ENCODE results near the gene UBXN2A.
"Not testable (repeated sequence)": the region's sequence is repeated elsewhere in the genome, so short reads cannot be mapped to it uniquely, and the experiment has no call there.

UBXN2A gene

DNA sequence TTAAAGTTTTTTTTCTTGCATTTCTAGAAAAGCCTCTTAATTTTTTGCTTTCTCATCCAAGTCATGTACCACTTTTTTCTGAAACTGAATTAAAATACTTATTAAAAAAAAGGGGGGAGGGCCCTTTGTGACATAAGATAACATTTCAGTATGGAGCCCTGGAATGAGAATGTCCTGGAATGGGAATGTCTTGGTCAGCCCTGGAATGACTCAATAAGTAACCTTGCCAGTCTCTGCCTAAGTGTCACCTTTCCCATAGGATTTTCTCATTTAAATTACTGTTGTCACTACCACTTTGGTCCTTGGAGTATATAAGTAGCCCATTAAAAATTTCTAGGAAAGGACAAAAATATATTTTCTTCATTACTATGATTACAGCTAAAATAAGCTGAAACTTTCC lies 4.7 kb downstream of the UBXN2A start:
- no peak overlapping the region for H3K9ac ChIP-seq (ENCODE audit: low read depth, low read length)
- no peaks in the 10 kb centered on the region; the same call in none of the 2 replicates for H3K4me1 ChIP-seq (ENCODE audit: insufficient read depth, low read length)
- H3K9me3 ChIP-seq (ENCODE audit: insufficient read depth, low read depth, low read length), result no peaks in the 10 kb centered on the region
- no peak overlapping the region for H3K4me3 ChIP-seq (ENCODE audit: low read length)
- no peaks in the 10 kb centered on the region; the same call in 1 of the 2 replicates for H3K27me3 ChIP-seq (ENCODE audit: insufficient read depth, low read length)
- H3K27ac ChIP-seq (ENCODE audit: low read length), result no peak overlapping the region
- H3K36me3 ChIP-seq (ENCODE audit: insufficient read depth, low read depth, low read length), result no peaks in the 10 kb centered on the region

- Histone ChIP-seq H3K4me1 (ENCODE audit: insufficient read depth, low read length) (no peaks in the 10 kb centered on the region), H3K4me3 (ENCODE audit: low read length) (no peak overlapping the region), H3K9ac (ENCODE audit: low read depth, low read length) (no peak overlapping the region), H3K27ac (ENCODE audit: low read length) (no peak overlapping the region), H3K9me3 (ENCODE audit: insufficient read depth, low read depth, low read length) (no peaks in the 10 kb centered on the region), H3K27me3 (ENCODE audit: insufficient read depth, low read length) (no peaks in the 10 kb centered on the region), H3K36me3 (ENCODE audit: insufficient read depth, low read depth, low read length) (no peaks in the 10 kb centered on the region)
Measured at GRCh38 chr2:23947350-23947749, 7.1 kb downstream of the UBXN2A start.

DNA sequence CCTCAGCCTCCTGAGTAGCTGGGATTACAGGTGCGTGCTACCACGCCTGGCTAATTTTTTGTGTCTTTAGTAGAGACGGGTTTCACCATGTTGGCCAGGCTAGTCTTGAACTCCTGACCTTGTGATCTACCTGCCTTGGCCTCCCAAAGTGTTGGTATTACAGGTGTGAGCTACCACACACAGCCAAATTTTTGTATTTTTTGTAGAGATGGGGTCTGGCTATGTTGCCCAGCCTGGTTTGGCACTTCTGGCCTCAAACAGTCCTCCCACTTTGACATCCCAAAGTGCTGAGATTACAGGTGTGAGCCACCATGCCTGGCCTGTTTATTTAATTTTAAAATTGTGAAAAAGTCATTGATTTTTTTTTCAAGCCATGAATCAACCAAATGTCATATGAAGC lies 12.3 kb downstream of the UBXN2A start:
- not testable (repeated sequence) for H3K27me3 ChIP-seq (ENCODE audit: insufficient read depth, low read length); H3K9me3 ChIP-seq (ENCODE audit: insufficient read depth, low read depth, low read length); H3K4me3 ChIP-seq (ENCODE audit: low read length); H3K4me1 ChIP-seq (ENCODE audit: insufficient read depth, low read length); H3K9ac ChIP-seq (ENCODE audit: low read depth, low read length); H3K36me3 ChIP-seq (ENCODE audit: insufficient read depth, low read depth, low read length); H3K27ac ChIP-seq (ENCODE audit: low read length)

- Histone ChIP-seq H3K4me1 (ENCODE audit: insufficient read depth, low read length) (no peaks in the 10 kb centered on the region), H3K27ac (ENCODE audit: low read length) (no peak overlapping the region)
Measured at GRCh38 chr2:23953625-23954024, 13.4 kb downstream of the UBXN2A start.

DNA sequence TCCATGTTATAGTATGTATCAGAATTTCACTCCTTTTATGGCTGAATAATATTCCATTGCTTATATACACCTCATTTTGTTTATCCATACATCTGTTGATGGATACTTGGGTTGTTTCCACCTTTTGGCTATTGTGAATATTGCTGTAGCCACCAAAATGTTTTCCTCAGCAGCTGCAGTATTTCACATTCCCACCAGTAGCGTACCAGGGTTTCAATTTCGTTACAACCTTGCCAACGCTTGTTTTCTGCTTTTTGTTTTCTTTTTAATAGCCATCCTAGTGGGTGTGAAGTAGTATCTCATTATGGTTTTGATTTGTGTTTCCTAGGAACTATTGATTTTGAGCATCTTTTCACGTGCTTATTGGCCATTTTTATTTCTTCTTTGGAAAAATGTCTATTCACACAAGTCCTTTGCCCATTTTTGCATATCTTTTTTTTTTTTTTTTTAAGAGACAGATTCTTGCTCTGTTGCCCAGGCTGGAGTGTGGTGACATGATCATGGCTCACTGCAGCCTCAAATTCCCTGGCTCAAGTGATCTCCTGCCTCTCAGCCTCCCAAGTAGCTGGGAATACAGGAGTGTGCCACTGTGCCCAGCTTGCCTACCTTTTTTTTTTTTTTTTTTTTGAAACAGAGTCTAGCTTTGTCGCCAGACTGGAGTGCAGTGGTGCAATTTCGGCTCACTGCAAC lies 14.2 kb downstream of the UBXN2A start:
- Histone ChIP-seq H3K4me1 (ENCODE audit: insufficient read depth, low read length) (no peaks in the 10 kb centered on the region), H3K4me3 (ENCODE audit: low read length) (no peak overlapping the region), H3K36me3 (ENCODE audit: insufficient read depth, low read depth, low read length) (peaks cover 6% of the 10 kb centered on the region; the same call in 1 of the 2 replicates), H3K27ac (ENCODE audit: low read length) (no peak overlapping the region), H3K9me3 (ENCODE audit: insufficient read depth, low read depth, low read length) (no peaks in the 10 kb centered on the region), H3K9ac (ENCODE audit: low read depth, low read length) (no peak overlapping the region), H3K27me3 (ENCODE audit: insufficient read depth, low read length) (no peaks in the 10 kb centered on the region)

More at GRCh38 chr2:23953625-23954024, 13.4 kb downstream of the UBXN2A start:
- H3K36me3 ChIP-seq (ENCODE audit: insufficient read depth, low read depth, low read length), result peaks cover 2% of the 10 kb centered on the region; the same call in 1 of the 2 replicates
- H3K9me3 ChIP-seq (ENCODE audit: insufficient read depth, low read depth, low read length), result no peaks in the 10 kb centered on the region
- H3K27me3 ChIP-seq (ENCODE audit: insufficient read depth, low read length), result no peaks in the 10 kb centered on the region
- no peak overlapping the region for H3K4me3 ChIP-seq (ENCODE audit: low read length)
- H3K9ac ChIP-seq (ENCODE audit: low read depth, low read length), result no peak overlapping the region

DNA sequence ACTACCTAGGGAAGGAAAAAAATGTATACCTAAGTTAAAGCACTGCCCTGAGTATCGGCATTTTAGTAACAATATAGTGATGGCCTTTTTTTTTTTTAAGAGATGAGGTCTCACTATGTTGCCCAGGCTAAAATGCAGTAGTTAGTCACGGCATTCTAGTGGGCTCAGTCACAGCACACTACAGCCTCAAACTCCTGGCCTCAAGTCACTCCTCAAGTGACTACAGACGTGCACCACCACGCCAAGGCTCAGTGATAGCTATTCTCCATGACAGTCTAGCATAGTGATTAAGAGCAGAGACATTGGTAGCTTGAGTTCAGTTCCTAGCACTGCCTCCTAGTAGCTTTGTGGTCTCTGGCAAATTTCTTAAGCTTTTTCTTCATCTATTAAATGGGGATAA lies 27.6 kb downstream of the UBXN2A start:
- Histone ChIP-seq H3K4me1 (ENCODE audit: insufficient read depth, low read length) (no peaks in the 10 kb centered on the region), H3K36me3 (ENCODE audit: insufficient read depth, low read depth, low read length) (peaks cover 11% of the 10 kb centered on the region; the same call in 1 of the 2 replicates), H3K9ac (ENCODE audit: low read depth, low read length) (no peak overlapping the region), H3K27me3 (ENCODE audit: insufficient read depth, low read length) (no peaks in the 10 kb centered on the region), H3K9me3 (ENCODE audit: insufficient read depth, low read depth, low read length) (no peaks in the 10 kb centered on the region), H3K4me3 (ENCODE audit: low read length) (no peak overlapping the region), H3K27ac (ENCODE audit: low read length) (no peak overlapping the region)

DNA sequence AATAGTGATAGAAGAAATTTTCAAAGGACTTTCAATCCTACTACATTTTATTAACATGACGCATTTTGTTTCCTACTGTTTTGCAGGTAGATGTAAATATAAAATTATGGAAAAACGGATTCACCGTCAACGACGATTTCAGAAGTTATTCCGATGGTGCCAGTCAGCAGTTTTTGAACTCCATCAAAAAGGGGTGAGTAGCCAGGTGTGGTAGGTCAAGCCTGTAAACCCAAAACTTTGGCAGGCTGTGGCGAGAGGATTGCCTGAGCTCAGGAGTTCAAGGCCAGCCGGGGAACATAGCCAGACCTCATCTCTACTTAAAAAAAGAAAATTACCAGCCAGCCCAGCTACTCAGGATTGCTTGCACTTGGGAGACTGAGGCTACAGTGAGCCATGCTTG lies 36.6 kb downstream of the UBXN2A start:
- Histone ChIP-seq H3K27me3 (ENCODE audit: insufficient read depth, low read length) (no peaks in the 10 kb centered on the region), H3K4me3 (ENCODE audit: low read length) (no peak overlapping the region), H3K9ac (ENCODE audit: low read depth, low read length) (no peak overlapping the region), H3K36me3 (ENCODE audit: insufficient read depth, low read depth, low read length) (peaks cover 32% of the 10 kb centered on the region), H3K27ac (ENCODE audit: low read length) (no peak overlapping the region), H3K9me3 (ENCODE audit: insufficient read depth, low read depth, low read length) (no peaks in the 10 kb centered on the region), H3K4me1 (ENCODE audit: insufficient read depth, low read length) (no peaks in the 10 kb centered on the region)

- no peak overlapping the region for H3K27ac ChIP-seq (ENCODE audit: low read length)
- no peak overlapping the region for H3K9ac ChIP-seq (ENCODE audit: low read depth, low read length)
Measured at GRCh38 chr2:23988371-23988770, 48.1 kb downstream of the UBXN2A start.

DNA sequence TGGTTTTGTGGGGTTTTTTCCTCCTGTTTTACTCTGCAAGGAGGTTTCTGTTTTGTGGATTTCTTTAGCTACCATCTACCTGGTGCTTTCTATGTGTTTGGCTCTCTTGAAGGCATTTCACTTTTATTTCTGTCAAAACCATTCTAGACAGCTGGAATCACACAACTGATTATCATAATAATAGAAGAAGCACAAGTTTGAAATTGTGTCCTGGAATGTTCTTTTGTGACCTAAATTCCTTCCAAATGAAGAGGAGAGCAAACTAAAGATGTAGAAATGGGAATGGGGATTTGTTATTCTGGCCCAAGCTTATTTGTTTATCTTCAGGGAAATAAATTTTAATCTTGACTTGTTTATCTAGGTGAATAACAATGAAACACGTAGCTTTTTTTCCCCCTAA lies 52.7 kb downstream of the UBXN2A start:
- H3K27ac ChIP-seq (ENCODE audit: low read length), result no peak overlapping the region
- peak overlapping the region; percentile 24; the same call in 1 of the 2 replicates for H3K4me3 ChIP-seq (ENCODE audit: low read length)
- H3K27me3 ChIP-seq (ENCODE audit: insufficient read depth, low read length), result no peaks in the 10 kb centered on the region
- H3K9me3 ChIP-seq (ENCODE audit: insufficient read depth, low read depth, low read length), result no peaks in the 10 kb centered on the region
- H3K36me3 ChIP-seq (ENCODE audit: insufficient read depth, low read depth, low read length), result no peaks in the 10 kb centered on the region
- H3K9ac ChIP-seq (ENCODE audit: low read depth, low read length), result peak overlapping the region; percentile 0; the same call in 1 of the 2 replicates
- peaks cover 13% of the 10 kb centered on the region; the same call in 1 of the 2 replicates for H3K4me1 ChIP-seq (ENCODE audit: insufficient read depth, low read length)

More at GRCh38 chr2:23988371-23988770, 48.1 kb downstream of the UBXN2A start:
- H3K27me3 ChIP-seq (ENCODE audit: insufficient read depth, low read length), result no peaks in the 10 kb centered on the region
- H3K4me1 ChIP-seq (ENCODE audit: insufficient read depth, low read length), result peaks cover 8% of the 10 kb centered on the region; the same call in 1 of the 2 replicates
- H3K9me3 ChIP-seq (ENCODE audit: insufficient read depth, low read depth, low read length), result no peaks in the 10 kb centered on the region
- H3K36me3 ChIP-seq (ENCODE audit: insufficient read depth, low read depth, low read length), result peaks cover 19% of the 10 kb centered on the region; the same call in 1 of the 2 replicates
- no peak overlapping the region for H3K4me3 ChIP-seq (ENCODE audit: low read length)

DNA sequence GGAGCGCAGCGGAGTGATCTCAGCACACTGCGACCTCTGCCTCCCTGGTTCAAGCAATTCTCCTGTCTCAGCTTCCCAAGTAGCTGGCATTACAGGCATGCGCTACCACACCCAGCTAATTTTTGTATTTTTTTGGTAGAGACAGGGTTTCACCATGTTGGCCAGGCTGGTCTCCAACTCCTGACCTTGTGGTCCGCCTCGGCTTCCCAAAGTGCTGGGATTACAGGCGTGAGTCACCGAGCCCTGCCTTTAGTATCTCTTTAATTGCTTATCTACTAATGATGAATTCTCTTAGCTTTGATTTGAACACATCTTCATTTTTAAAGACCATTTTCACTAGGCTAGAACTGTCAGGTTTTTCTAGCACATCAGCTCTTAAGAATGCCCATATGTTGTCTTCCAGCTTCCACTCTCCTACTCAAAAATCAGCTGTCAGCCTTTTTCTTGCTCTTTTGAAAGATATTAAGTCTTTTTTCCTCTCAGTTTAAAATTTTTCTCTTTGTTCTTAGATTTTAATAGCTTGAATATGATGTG lies 53.5 kb downstream of the UBXN2A start:
- Histone ChIP-seq H3K4me1 (ENCODE audit: insufficient read depth, low read length) (peaks cover 13% of the 10 kb centered on the region; the same call in 1 of the 2 replicates), H3K4me3 (ENCODE audit: low read length) (no peak overlapping the region), H3K9ac (ENCODE audit: low read depth, low read length) (no peak overlapping the region), H3K27ac (ENCODE audit: low read length) (no peak overlapping the region), H3K27me3 (ENCODE audit: insufficient read depth, low read length) (no peaks in the 10 kb centered on the region), H3K36me3 (ENCODE audit: insufficient read depth, low read depth, low read length) (no peaks in the 10 kb centered on the region), H3K9me3 (ENCODE audit: insufficient read depth, low read depth, low read length) (no peaks in the 10 kb centered on the region)

DNA sequence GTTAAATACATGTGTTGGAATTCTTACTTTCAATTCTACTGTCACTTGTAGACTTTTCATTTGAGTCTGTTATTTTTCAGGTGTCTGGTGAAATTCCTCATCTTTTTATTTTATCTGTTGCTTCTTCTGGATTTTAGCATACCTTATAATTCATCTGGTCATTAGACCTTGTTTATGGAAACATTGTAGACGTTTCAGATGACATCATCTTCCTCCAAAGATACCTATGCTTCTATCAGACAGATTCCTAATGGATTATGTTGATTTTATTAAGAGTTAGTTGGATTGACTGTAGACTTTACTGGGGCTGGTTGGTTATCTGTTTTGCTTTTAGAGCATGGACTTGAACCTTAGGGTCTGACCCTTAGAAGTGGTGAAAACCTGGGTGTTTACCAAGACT lies 54.3 kb downstream of the UBXN2A start:
- Histone ChIP-seq H3K9ac (ENCODE audit: low read depth, low read length) (no peak overlapping the region), H3K27ac (ENCODE audit: low read length) (no peak overlapping the region), H3K9me3 (ENCODE audit: insufficient read depth, low read depth, low read length) (no peaks in the 10 kb centered on the region), H3K4me1 (ENCODE audit: insufficient read depth, low read length) (peaks cover 13% of the 10 kb centered on the region; the same call in 1 of the 2 replicates), H3K27me3 (ENCODE audit: insufficient read depth, low read length) (no peaks in the 10 kb centered on the region), H3K36me3 (ENCODE audit: insufficient read depth, low read depth, low read length) (peaks cover under 1% of the 10 kb centered on the region; the same call in 1 of the 2 replicates), H3K4me3 (ENCODE audit: low read length) (no peak overlapping the region)

GRCh38 chr2:24007693-24008092 lies 67.4 kb downstream of the UBXN2A start:
- Histone ChIP-seq H3K36me3 (ENCODE audit: insufficient read depth, low read depth, low read length) (no peaks in the 10 kb centered on the region), H3K9ac (ENCODE audit: low read depth, low read length) (no peak overlapping the region), H3K4me3 (ENCODE audit: low read length) (no peak overlapping the region), H3K4me1 (ENCODE audit: insufficient read depth, low read length) (no peaks in the 10 kb centered on the region), H3K9me3 (ENCODE audit: insufficient read depth, low read depth, low read length) (no peaks in the 10 kb centered on the region), H3K27ac (ENCODE audit: low read length) (no peak overlapping the region), H3K27me3 (ENCODE audit: insufficient read depth, low read length) (peaks cover 30% of the 10 kb centered on the region)
